HEK293 (cell line): ENCODE measurements around the gene ALS2.
A peak's percentile ranks its signal among the peaks of the same experiment; 100 is the strongest.

ENCODE experiments used
- CTCF ChIA-PET: fragments of 350-600 bp; formaldehyde crosslinking; extraction: SDS; loops from one replicate; lab custom pipeline; 2021; ENCODE audit warnings: antibody characterized with exemption; lab: Yijun Ruan, JAX
- POLR2A ChIA-PET: fragments of 300-600 bp; formaldehyde crosslinking; extraction: SDS; loops from one replicate; lab custom pipeline; 2020; ENCODE audit warnings: antibody characterized with exemption, inconsistent platforms; lab: Yijun Ruan, JAX
- H3K27ac ChIP-seq: fragments of 200-500 bp; sonication (Bioruptor generic); 2 replicates; pipeline ENCODE4 v1.5.1; 2014; ENCODE audit warnings: low read depth, low read length, control low read depth, inconsistent platforms; ENCODE audit errors: extremely low read depth
- H3K36me3 ChIP-seq, 2 experiments: fragments of 200-500 bp in 1 of 2; sonication (Bioruptor generic) in 1 of 2; 1 replicate in 1 of 2; 2 replicates in 1 of 2; pipeline ENCODE4 v1.5.1; 2014 to 2017; ENCODE audit warnings: inconsistent platforms in 2 of 2, low read length in 2 of 2; ENCODE audit not compliant: control insufficient read depth in 2 of 2, insufficient read depth in 1 of 2
- H3K4me1 ChIP-seq: fragments of 200-500 bp; sonication (Bioruptor generic); 2 replicates; pipeline ENCODE4 v1.5.1; 2014; ENCODE audit warnings: mild to moderate bottlenecking, low read length, inconsistent platforms; ENCODE audit not compliant: control insufficient read depth, insufficient read depth
- H3K4me3 ChIP-seq: 2 replicates; pipeline ENCODE4 v1.5.1; 2011; ENCODE audit warnings: low read depth, mild to moderate bottlenecking, control low read depth, low read length, moderate library complexity
- H3K9me3 ChIP-seq: fragments of 200-500 bp; sonication (Bioruptor generic); 2 replicates; pipeline ENCODE4 v1.5.1; 2014; ENCODE audit warnings: low read depth, low read length, inconsistent platforms; ENCODE audit not compliant: control insufficient read depth, insufficient read depth
- PRDM1 ChIP-seq: fragments of 450-650 bp; formaldehyde crosslinking; IDR thresholded peaks from 2 replicates; pipeline ENCODE4; 2016; ENCODE audit warnings: missing biosample characterization, missing genetic modification characterization
- SALL2 ChIP-seq: fragments of 450-650 bp; formaldehyde crosslinking; IDR thresholded peaks from 2 replicates; pipeline ENCODE4 v1.5.0; 2017; ENCODE audit warnings: missing biosample characterization, mild to moderate bottlenecking, missing genetic modification characterization, borderline replicate concordance
- WT1 ChIP-seq: fragments of 450-650 bp; formaldehyde crosslinking; IDR thresholded peaks from 2 replicates; pipeline ENCODE4 v1.5.1; 2016; ENCODE audit warnings: missing biosample characterization, missing genetic modification characterization
- ZBTB17 ChIP-seq: fragments of 450-650 bp; formaldehyde crosslinking; IDR thresholded peaks from 2 replicates; pipeline ENCODE4 v1.5.1; 2016; ENCODE audit warnings: missing biosample characterization, missing genetic modification characterization
- ZNF426 ChIP-seq: fragments of 450-650 bp; formaldehyde crosslinking; IDR thresholded peaks from 2 replicates; pipeline ENCODE4 v1.5.1; 2017; ENCODE audit warnings: missing biosample characterization, missing genetic modification characterization, mild to moderate bottlenecking, inconsistent platforms, moderate library complexity
- ZNF571 ChIP-seq: fragments of 450-650 bp; formaldehyde crosslinking; IDR thresholded peaks from 2 replicates; pipeline ENCODE4 v1.5.0; 2017; ENCODE audit warnings: missing biosample characterization, missing genetic modification characterization
- ZNF600 ChIP-seq: fragments of 450-650 bp; formaldehyde crosslinking; IDR thresholded peaks from 2 replicates; pipeline ENCODE4 v1.5.1; 2016; ENCODE audit warnings: missing biosample characterization, missing genetic modification characterization
- ZNF792 ChIP-seq: fragments of 450-650 bp; formaldehyde crosslinking; IDR thresholded peaks from 2 replicates; pipeline ENCODE4 v1.5.1; 2016; ENCODE audit warnings: missing biosample characterization, missing genetic modification characterization
- TF ChIP-seq, protein P1 (sequence below): fragments of 450-650 bp; formaldehyde crosslinking; IDR thresholded peaks from 2 replicates; pipeline ENCODE4 v1.5.1; 2016; ENCODE audit warnings: missing biosample characterization, missing genetic modification characterization
- TF ChIP-seq, protein P2 (sequence below): fragments of 450-650 bp; formaldehyde crosslinking; IDR thresholded peaks from 2 replicates; pipeline ENCODE4 v1.5.1; 2016; ENCODE audit warnings: missing biosample characterization, missing genetic modification characterization
- TF ChIP-seq, protein P3 (sequence below): fragments of 450-650 bp; formaldehyde crosslinking; IDR thresholded peaks from 2 replicates; pipeline ENCODE4 v1.5.1; 2017; ENCODE audit warnings: missing biosample characterization, missing genetic modification characterization
- TF ChIP-seq, protein P4 (sequence below): fragments of 450-650 bp; formaldehyde crosslinking; IDR thresholded peaks from 2 replicates; pipeline ENCODE4 v1.5.1; 2016; ENCODE audit warnings: missing biosample characterization, missing genetic modification characterization
- TF ChIP-seq, protein P5 (sequence below): fragments of 450-650 bp; formaldehyde crosslinking; IDR thresholded peaks from 2 replicates; pipeline ENCODE4 v1.5.1; 2016; ENCODE audit warnings: missing biosample characterization, missing genetic modification characterization

ALS2 gene

DNA sequence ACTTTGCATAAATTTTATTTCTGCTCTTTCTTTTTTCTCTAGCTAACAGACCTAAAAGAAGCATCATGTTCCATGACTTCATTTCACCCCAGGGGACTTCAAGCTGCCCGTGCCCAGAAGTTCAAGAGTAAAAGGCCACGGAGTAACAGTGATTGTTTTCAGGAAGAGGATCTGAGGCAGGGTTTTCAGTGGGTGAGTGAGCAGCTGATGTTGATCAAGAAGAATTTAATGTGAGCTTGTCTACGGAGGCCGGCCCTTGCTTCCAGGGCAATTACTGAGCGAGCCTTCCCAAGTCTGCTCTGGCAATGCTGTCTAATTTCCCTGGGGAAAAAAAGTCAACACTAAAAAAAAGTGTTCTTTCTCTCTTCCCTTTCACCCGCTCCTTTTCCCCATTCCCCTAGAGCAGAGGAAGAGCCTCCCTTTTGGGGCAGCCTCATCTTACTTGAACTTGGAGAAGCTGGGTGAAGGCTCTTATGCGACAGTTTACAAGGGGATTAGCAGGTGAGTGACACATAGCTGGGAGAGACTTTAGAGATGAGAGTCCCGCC lies 26.8 kb upstream of the ALS2 start (continued):
- TF ChIP-seq, protein P1, sequence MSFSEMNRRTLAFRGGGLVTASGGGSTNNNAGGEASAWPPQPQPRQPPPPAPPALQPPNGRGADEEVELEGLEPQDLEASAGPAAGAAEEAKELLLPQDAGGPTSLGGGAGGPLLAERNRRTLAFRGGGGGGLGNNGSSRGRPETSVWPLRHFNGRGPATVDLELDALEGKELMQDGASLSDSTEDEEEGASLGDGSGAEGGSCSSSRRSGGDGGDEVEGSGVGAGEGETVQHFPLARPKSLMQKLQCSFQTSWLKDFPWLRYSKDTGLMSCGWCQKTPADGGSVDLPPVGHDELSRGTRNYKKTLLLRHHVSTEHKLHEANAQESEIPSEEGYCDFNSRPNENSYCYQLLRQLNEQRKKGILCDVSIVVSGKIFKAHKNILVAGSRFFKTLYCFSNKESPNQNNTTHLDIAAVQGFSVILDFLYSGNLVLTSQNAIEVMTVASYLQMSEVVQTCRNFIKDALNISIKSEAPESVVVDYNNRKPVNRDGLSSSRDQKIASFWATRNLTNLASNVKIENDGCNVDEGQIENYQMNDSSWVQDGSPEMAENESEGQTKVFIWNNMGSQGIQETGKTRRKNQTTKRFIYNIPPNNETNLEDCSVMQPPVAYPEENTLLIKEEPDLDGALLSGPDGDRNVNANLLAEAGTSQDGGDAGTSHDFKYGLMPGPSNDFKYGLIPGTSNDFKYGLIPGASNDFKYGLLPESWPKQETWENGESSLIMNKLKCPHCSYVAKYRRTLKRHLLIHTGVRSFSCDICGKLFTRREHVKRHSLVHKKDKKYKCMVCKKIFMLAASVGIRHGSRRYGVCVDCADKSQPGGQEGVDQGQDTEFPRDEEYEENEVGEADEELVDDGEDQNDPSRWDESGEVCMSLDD (tag by site-specific recombination) = no peak
- TF ChIP-seq ZNF792 (tag by site-specific recombination) (no peak), ZNF571 (no peak), PRDM1 (peak; percentile 81), SALL2 (tag by site-specific recombination) (no peak)
- TF ChIP-seq, protein P2, sequence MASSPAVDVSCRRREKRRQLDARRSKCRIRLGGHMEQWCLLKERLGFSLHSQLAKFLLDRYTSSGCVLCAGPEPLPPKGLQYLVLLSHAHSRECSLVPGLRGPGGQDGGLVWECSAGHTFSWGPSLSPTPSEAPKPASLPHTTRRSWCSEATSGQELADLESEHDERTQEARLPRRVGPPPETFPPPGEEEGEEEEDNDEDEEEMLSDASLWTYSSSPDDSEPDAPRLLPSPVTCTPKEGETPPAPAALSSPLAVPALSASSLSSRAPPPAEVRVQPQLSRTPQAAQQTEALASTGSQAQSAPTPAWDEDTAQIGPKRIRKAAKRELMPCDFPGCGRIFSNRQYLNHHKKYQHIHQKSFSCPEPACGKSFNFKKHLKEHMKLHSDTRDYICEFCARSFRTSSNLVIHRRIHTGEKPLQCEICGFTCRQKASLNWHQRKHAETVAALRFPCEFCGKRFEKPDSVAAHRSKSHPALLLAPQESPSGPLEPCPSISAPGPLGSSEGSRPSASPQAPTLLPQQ (tag by site-specific recombination) = no peak

DNA sequence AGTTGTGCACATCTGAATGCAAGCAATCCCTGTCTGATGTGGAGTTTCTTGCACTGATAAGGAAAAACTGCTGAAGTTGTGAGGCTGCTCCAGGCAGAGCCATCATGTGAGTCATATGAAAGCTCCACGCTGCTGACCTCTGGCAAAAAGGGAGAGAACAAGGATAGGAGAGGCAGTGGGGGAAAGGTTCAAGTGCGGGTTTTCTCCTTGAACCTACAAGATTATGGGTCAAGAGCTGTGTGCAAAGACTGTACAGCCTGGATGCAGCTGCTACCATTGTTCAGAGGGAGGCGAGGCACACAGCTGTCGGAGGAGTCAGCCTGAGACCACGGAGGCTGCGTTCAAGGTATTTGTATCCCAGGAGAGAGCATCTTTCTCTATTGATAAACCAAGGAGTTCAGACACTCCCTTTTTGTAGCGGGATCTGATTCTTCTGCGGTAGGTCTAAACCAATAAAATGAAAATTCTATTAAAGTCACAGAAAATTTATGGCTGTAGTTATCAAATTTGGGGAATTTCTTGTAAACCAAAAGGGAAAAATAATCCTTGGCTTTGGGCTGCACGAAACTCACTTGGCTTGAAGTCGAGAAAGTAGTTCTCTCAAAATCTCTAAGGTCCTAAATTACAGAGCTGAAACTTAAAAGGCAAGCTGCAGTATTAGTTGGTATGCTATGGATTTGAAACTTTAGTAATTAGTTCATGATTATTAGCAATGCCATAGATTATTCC lies 25.9 kb upstream of the ALS2 start, which contains the start of gene CDK15:
TSS of gene CDK15 (plus strand) at position 96 of the 729 bp plus-strand sequence. CDS start at position 224, 128 bp downstream.
- H3K9me3 ChIP-seq = no peaks in the 10 kb centered on the region
- no peak for TF ChIP-seq ZNF426 (tag by site-specific recombination)
- 0 out of 2 replicates have a peak, but pooled peaks have one; percentile 32 for TF ChIP-seq ZNF600 (tag by site-specific recombination)
- 0 out of 2 replicates have a peak, but pooled peaks have one; percentile 23 for TF ChIP-seq ZBTB17 (tag by site-specific recombination)
- TF ChIP-seq, protein P3, sequence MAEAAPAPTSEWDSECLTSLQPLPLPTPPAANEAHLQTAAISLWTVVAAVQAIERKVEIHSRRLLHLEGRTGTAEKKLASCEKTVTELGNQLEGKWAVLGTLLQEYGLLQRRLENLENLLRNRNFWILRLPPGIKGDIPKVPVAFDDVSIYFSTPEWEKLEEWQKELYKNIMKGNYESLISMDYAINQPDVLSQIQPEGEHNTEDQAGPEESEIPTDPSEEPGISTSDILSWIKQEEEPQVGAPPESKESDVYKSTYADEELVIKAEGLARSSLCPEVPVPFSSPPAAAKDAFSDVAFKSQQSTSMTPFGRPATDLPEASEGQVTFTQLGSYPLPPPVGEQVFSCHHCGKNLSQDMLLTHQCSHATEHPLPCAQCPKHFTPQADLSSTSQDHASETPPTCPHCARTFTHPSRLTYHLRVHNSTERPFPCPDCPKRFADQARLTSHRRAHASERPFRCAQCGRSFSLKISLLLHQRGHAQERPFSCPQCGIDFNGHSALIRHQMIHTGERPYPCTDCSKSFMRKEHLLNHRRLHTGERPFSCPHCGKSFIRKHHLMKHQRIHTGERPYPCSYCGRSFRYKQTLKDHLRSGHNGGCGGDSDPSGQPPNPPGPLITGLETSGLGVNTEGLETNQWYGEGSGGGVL (tag by site-specific recombination) = peak; percentile 66
- 0 out of 2 replicates have a peak, but pooled peaks have one; percentile 35 for TF ChIP-seq PRDM1
- TF ChIP-seq, protein P4, sequence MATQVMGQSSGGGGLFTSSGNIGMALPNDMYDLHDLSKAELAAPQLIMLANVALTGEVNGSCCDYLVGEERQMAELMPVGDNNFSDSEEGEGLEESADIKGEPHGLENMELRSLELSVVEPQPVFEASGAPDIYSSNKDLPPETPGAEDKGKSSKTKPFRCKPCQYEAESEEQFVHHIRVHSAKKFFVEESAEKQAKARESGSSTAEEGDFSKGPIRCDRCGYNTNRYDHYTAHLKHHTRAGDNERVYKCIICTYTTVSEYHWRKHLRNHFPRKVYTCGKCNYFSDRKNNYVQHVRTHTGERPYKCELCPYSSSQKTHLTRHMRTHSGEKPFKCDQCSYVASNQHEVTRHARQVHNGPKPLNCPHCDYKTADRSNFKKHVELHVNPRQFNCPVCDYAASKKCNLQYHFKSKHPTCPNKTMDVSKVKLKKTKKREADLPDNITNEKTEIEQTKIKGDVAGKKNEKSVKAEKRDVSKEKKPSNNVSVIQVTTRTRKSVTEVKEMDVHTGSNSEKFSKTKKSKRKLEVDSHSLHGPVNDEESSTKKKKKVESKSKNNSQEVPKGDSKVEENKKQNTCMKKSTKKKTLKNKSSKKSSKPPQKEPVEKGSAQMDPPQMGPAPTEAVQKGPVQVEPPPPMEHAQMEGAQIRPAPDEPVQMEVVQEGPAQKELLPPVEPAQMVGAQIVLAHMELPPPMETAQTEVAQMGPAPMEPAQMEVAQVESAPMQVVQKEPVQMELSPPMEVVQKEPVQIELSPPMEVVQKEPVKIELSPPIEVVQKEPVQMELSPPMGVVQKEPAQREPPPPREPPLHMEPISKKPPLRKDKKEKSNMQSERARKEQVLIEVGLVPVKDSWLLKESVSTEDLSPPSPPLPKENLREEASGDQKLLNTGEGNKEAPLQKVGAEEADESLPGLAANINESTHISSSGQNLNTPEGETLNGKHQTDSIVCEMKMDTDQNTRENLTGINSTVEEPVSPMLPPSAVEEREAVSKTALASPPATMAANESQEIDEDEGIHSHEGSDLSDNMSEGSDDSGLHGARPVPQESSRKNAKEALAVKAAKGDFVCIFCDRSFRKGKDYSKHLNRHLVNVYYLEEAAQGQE (tag by site-specific recombination) = no peak
- peak; percentile 24; the same call in 1 of the 2 replicates for TF ChIP-seq WT1 (tag by site-specific recombination)
- TF ChIP-seq, protein P5, sequence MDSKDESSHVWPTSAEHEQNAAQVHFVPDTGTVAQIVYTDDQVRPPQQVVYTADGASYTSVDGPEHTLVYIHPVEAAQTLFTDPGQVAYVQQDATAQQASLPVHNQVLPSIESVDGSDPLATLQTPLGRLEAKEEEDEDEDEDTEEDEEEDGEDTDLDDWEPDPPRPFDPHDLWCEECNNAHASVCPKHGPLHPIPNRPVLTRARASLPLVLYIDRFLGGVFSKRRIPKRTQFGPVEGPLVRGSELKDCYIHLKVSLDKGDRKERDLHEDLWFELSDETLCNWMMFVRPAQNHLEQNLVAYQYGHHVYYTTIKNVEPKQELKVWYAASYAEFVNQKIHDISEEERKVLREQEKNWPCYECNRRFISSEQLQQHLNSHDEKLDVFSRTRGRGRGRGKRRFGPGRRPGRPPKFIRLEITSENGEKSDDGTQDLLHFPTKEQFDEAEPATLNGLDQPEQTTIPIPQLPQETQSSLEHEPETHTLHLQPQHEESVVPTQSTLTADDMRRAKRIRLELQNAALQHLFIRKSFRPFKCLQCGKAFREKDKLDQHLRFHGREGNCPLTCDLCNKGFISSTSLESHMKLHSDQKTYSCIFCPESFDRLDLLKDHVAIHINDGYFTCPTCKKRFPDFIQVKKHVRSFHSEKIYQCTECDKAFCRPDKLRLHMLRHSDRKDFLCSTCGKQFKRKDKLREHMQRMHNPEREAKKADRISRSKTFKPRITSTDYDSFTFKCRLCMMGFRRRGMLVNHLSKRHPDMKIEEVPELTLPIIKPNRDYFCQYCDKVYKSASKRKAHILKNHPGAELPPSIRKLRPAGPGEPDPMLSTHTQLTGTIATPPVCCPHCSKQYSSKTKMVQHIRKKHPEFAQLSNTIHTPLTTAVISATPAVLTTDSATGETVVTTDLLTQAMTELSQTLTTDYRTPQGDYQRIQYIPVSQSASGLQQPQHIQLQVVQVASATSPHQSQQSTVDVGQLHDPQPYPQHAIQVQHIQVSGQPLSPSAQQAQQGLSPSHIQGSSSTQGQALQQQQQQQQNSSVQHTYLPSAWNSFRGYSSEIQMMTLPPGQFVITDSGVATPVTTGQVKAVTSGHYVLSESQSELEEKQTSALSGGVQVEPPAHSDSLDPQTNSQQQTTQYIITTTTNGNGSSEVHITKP (tag by site-specific recombination) = peak; percentile 43
- no peak within 1 kb of the TSS for H3K4me3 ChIP-seq
- peaks cover 29% of the 10 kb centered on the region for H3K4me1 ChIP-seq
- H3K36me3 ChIP-seq = no peaks in the 10 kb centered on the region
- CTCF ChIA-PET = interaction anchor here (0.6 to 0.9 kb wide), 3 partner anchors 10 to 383 kb away, joined by 3 to 4 read pairs (median 3); no protein-coding TSS in a partner anchor
- H3K27ac ChIP-seq = peak within 1 kb of the TSS; percentile 70; the same call in 1 of the 2 replicates
- POLR2A ChIA-PET = interaction anchor here (0.5 to 1.0 kb wide), 3 partner anchors 25 to 532 kb away, joined by 3 to 7 read pairs (median 5); partner anchors contain the start of gene ALS2
